GM21526 (cell line): ENCODE data around the gene RPL5.
A peak's percentile ranks its signal among the peaks of the same experiment; 100 is the strongest.
"Not testable (repeated sequence)": the region's sequence is repeated elsewhere in the genome, so short reads cannot be mapped to it uniquely, and the experiment has no call there.

Experiments
- ATAC-seq: cut with Tn5 transposase; IDR thresholded peaks from one replicate; pipeline ENCODE4 v1.9.1; 2021; ENCODE audit warnings: moderate library complexity; ENCODE audit not compliant: unreplicated experiment, low FRiP score

RPL5 gene

GRCh38 chr1:92831762-92832536 is at the start of gene RPL5:
Gene RPL5 (plus strand): TSS chr1:92832040. CDS start chr1:92832115, 75 bp downstream.
- ATAC-seq, result peak; percentile 86

GRCh38 chr1:92783550-92783949 is 48.3 kb upstream of the RPL5 start:
- not testable (repeated sequence) for ATAC-seq

GRCh38 chr1:92784021-92784638 is 47.7 kb upstream of the RPL5 start:
- peak; percentile 3 for ATAC-seq

GRCh38 chr1:92784639-92785500 is 47.0 kb upstream of the RPL5 start, which contains the start of gene EVI5:
Gene EVI5 (minus strand): TSS chr1:92785108. CDS start chr1:92736546, 48,562 bp downstream.
- peak; percentile 94 for ATAC-seq

GRCh38 chr1:92786111-92786901 is 45.5 kb upstream of the RPL5 start:
- ATAC-seq, result no peak

- no peak for ATAC-seq
Measured at GRCh38 chr1:92790081-92790480, 41.8 kb upstream of the RPL5 start.

- no peak for ATAC-seq
Measured at GRCh38 chr1:92790867-92791266, 41.0 kb upstream of the RPL5 start.

- no peak for ATAC-seq
Measured at GRCh38 chr1:92791487-92792066, 40.3 kb upstream of the RPL5 start.

- no peak for ATAC-seq
Measured at GRCh38 chr1:92792340-92792782, 39.5 kb upstream of the RPL5 start.

GRCh38 chr1:92795166-92795565 is 36.7 kb upstream of the RPL5 start:
- no peak for ATAC-seq

- no peak for ATAC-seq
Measured at GRCh38 chr1:92797297-92797696, 34.5 kb upstream of the RPL5 start.

- no peak for ATAC-seq
Measured at GRCh38 chr1:92797961-92798360, 33.9 kb upstream of the RPL5 start.

GRCh38 chr1:92803140-92803887 is 28.5 kb upstream of the RPL5 start:
- no peak for ATAC-seq

- ATAC-seq, result peak; percentile 52
Measured at GRCh38 chr1:92804721-92805201, 27.1 kb upstream of the RPL5 start.

GRCh38 chr1:92805216-92805615 is 26.6 kb upstream of the RPL5 start:
- no peak for ATAC-seq

- no peak for ATAC-seq
Measured at GRCh38 chr1:92808381-92808780, 23.5 kb upstream of the RPL5 start.

GRCh38 chr1:92816732-92817131 is 15.1 kb upstream of the RPL5 start:
- ATAC-seq, result no peak

GRCh38 chr1:92817137-92817697 is 14.6 kb upstream of the RPL5 start:
- no peak for ATAC-seq
